Breast epithelium (tissue), 4 donors: ENCODE results near the gene THBS3. TPM values are rescaled to one million over a fixed set of nuclear protein-coding genes. Genes with fewer than 3 reads are reported as not detected.
"Not testable (repeated sequence)": the region's sequence is repeated elsewhere in the genome, so short reads cannot be mapped to it uniquely, and the experiment has no call there.

ENCODE experiments used
- DNase-seq, 2 donors: peaks; one replicate each; pipeline ENCODE4 v3.0.0-alpha.2; 2019; ENCODE audit warnings: low spot score in 2 of 2
- H3K27ac ChIP-seq, 2 donors: fragments of 200-600 bp; sonication (generic) in 1 of 2; one replicate each; pipeline ENCODE4 v1.5.1; 2016 to 2019; ENCODE audit warnings: mild to moderate bottlenecking in 1 of 2
- H3K27me3 ChIP-seq, 2 donors: fragments of 200-600 bp; sonication (generic) in 1 of 2; one replicate each; pipeline versions ENCODE4 v1.5.1 to v1.6.0; 2017 to 2019; ENCODE audit warnings: control low read depth in 1 of 2, mild to moderate bottlenecking in 1 of 2
- H3K36me3 ChIP-seq: fragments of 200-600 bp; one replicate; pipeline ENCODE4 v1.5.1; 2019
- H3K4me1 ChIP-seq, 2 donors: fragments of 200-600 bp; sonication (generic); one replicate each; pipeline ENCODE4 v1.5.1; 2016 to 2019; ENCODE audit warnings: control low read depth in 1 of 2
- H3K4me3 ChIP-seq, 3 donors: fragments of 200-600 bp; sonication (generic); 1 replicate in 2 of 3; 2 replicates in 1 of 3; pipeline ENCODE4 v1.5.1; 2016 to 2019; ENCODE audit warnings: mild to moderate bottlenecking in 3 of 3, moderate library complexity in 2 of 3
- H3K9me3 ChIP-seq, 2 donors: fragments of 200-600 bp; sonication (generic) in 1 of 2; one replicate each; pipeline ENCODE4 v1.5.1; 2016 to 2019; ENCODE audit warnings: control low read depth in 1 of 2
- POLR2A ChIP-seq: fragments of 450-650 bp; IDR thresholded peaks from one replicate; pipeline ENCODE4 v1.6.1; 2016; ENCODE audit warnings: antibody characterized with exemption, mild to moderate bottlenecking, moderate library complexity
- POLR2AphosphoS5 ChIP-seq, 3 donors: sonication (generic); formaldehyde crosslinking; IDR thresholded peaks; one replicate each; pipeline ENCODE4 v1.6.1; 2017; ENCODE audit warnings: antibody characterized with exemption in 3 of 3
- intact Hi-C: fragments of 100-400 bp; cut with DNase I; formaldehyde crosslinking; loops from one replicate; pipeline ENCODE4 v1.15.1; 2023; ENCODE audit warnings: low total_unique reads
- total RNA-seq, 3 donors: library from RNA; depleted of rRNA; stranded (reverse); fragments of >200 nt; gene quantifications; one replicate each; pipeline ENCODE4 v1.1.0, GENCODE V29; 2016
- TF ChIP-seq, protein P1 (sequence below), 3 donors: fragments of 450-650 bp; IDR thresholded peaks; one replicate each; pipeline ENCODE4 v1.5.1; 2016 to 2017; ENCODE audit warnings: antibody characterized with exemption in 3 of 3, mild to moderate bottlenecking in 3 of 3, moderate library complexity in 3 of 3

THBS3 gene
- total RNA-seq, 3 donors from 2014 or later: 17.3 to 27.5 (median 25.9) TPM

- Histone ChIP-seq H3K27ac (peak overlapping the region in 1 of 2 donors; percentile 98), H3K9me3 (no peaks in the 10 kb centered on the region), H3K4me1 (no peaks in the 10 kb centered on the region), H3K4me3 (no peak overlapping the region), H3K27me3 (no peaks in the 10 kb centered on the region), H3K36me3 (no peaks in the 10 kb centered on the region)
- intact Hi-C loops: no loop called here
- DNase-seq: no peak
- TF ChIP-seq, protein P1, sequence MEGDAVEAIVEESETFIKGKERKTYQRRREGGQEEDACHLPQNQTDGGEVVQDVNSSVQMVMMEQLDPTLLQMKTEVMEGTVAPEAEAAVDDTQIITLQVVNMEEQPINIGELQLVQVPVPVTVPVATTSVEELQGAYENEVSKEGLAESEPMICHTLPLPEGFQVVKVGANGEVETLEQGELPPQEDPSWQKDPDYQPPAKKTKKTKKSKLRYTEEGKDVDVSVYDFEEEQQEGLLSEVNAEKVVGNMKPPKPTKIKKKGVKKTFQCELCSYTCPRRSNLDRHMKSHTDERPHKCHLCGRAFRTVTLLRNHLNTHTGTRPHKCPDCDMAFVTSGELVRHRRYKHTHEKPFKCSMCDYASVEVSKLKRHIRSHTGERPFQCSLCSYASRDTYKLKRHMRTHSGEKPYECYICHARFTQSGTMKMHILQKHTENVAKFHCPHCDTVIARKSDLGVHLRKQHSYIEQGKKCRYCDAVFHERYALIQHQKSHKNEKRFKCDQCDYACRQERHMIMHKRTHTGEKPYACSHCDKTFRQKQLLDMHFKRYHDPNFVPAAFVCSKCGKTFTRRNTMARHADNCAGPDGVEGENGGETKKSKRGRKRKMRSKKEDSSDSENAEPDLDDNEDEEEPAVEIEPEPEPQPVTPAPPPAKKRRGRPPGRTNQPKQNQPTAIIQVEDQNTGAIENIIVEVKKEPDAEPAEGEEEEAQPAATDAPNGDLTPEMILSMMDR (IDR thresholded peaks at IDR 0.05): no peak
Measured at GRCh38 chr1:155196103-155196892, 11.4 kb downstream of the THBS3 start.

- TF ChIP-seq POLR2A: no peak
- TF ChIP-seq POLR2AphosphoS5 (IDR thresholded peaks at IDR 0.05): no peak
- TF ChIP-seq, protein P1 (IDR thresholded peaks at IDR 0.05): no peak
- intact Hi-C loops: no loop called here
- Histone ChIP-seq H3K36me3 (no peaks in the 10 kb centered on the region), H3K27me3 (no peaks in the 10 kb centered on the region), H3K4me3 (peak overlapping the region; percentile 53 to 73 (median 62)), H3K27ac (peak overlapping the region; percentile 98), H3K4me1 (no peaks in the 10 kb centered on the region), H3K9me3 (no peaks in the 10 kb centered on the region)
- DNase-seq: no peak
Measured at GRCh38 chr1:155195201-155196102, 12.2 kb downstream of the THBS3 start.

- H3K4me1 ChIP-seq, H3K36me3 ChIP-seq, intact Hi-C loops, DNase-seq, H3K27me3 ChIP-seq, H3K9me3 ChIP-seq: not testable (repeated sequence)
- peak overlapping the region; percentile 98 for H3K27ac ChIP-seq
- peak overlapping the region; percentile 53 to 73 (median 62) for H3K4me3 ChIP-seq
Measured at GRCh38 chr1:155193991-155194240, 13.8 kb downstream of the THBS3 start.

- Histone ChIP-seq H3K27ac (peak overlapping the region; percentile 98), H3K4me1 (no peaks in the 10 kb centered on the region), H3K36me3 (no peaks in the 10 kb centered on the region), H3K27me3 (no peaks in the 10 kb centered on the region), H3K9me3 (no peaks in the 10 kb centered on the region), H3K4me3 (peak overlapping the region; percentile 53 to 73 (median 62))
- TF ChIP-seq POLR2AphosphoS5 (IDR thresholded peaks at IDR 0.05): peak; percentile 45 to 74 (median 69)
- TF ChIP-seq, protein P1 (IDR thresholded peaks at IDR 0.05): peak; percentile 96 to 99 (median 98)
- peak; percentile 45 for TF ChIP-seq POLR2A
- intact Hi-C loops: no loop called here
- peak; percentile 90 to 94 for DNase-seq
Measured at GRCh38 chr1:155193275-155193990, 14.3 kb downstream of the THBS3 start.

DNA sequence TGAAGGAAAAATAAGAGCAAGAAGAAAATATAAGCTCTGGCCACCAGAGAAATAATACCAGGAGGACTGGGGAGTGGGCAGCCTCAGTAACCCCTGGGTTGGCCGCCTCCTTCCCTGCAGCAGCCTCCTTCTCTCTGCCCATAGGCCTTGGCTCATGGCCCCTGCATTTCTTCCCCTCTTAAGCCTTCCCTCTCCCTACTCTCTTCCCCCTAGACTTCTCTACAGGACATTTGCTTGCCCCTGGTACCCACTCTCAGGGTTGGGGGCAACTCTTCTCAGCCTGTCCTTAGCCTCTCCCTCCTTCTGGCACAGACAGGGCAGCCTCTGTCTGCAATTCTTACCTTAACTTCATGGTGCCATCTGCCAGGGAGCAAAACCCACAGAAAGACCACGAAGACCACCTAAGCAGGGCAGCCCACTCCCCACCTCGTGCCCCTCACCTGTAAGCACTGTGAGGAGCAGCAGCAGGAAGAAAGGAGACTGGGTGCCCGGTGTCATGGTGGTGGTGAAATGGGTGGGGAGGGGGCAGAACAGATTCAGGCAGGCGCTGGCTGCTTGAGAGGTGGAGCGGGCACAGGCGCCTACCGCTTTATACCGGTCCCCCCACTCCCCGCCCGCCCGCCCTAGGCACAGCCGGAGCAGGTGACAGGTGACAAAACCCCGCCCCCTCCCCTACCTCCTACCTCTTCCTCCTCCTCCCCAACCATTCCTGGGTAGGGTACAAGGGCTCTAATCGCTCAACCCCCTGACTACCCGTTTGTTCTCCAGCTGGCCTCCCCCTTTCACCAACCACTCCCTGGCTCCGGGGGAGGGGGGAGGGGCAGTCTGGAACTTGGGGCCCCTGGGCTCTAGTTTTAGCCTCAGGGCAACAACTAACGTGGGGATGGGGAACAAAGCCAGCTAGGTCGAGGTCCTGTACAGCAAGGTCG lies 15.1 kb downstream of the THBS3 start:
- peak in 1 of 3 donors; percentile 11 for TF ChIP-seq POLR2AphosphoS5 (IDR thresholded peaks at IDR 0.05)
- TF ChIP-seq, protein P1 (IDR thresholded peaks at IDR 0.05): no peak
- no peaks in the 10 kb centered on the region for H3K36me3 ChIP-seq
- peak; percentile 81 to 82 for DNase-seq
- H3K4me3 ChIP-seq: peak overlapping the region; percentile 53 to 73 (median 62)
- H3K9me3 ChIP-seq: no peaks in the 10 kb centered on the region
- no peaks in the 10 kb centered on the region for H3K27me3 ChIP-seq
- peak overlapping the region; percentile 98 for H3K27ac ChIP-seq
- no peaks in the 10 kb centered on the region for H3K4me1 ChIP-seq
- intact Hi-C loops: no loop called here
